HepG2 (cell line): ENCODE data around the gene FRMD4A. TPM values are rescaled to one million over a fixed set of nuclear protein-coding genes. Genes with fewer than 3 reads are reported as not detected.

ENCODE experiments used
- ATAC-seq: fragments of 200-7000 bp; cut with Tn5 transposase; 3 replicates; pipeline ENCODE4 v1.9.1; 2020; ENCODE audit warnings: mild to moderate bottlenecking, moderate library complexity
- BruUV-seq: library from RNA; stranded (reverse); fragments of 400-500 nt; replicated peaks from 2 replicates; lab custom pipeline; 2021; lab: Mats Ljungman, UMichigan
- CTCF ChIA-PET: fragments of 300-600 bp; formaldehyde crosslinking; extraction: SDS; loops from one replicate; lab custom pipeline; 2021; ENCODE audit warnings: low total read pairs, inconsistent platforms, low intra/inter-chr PET ratio; lab: Yijun Ruan, JAX
- POLR2A ChIA-PET: fragments of 350-600 bp; sonication (Branson Sonifier 250); formaldehyde crosslinking; loops from one replicate; lab custom pipeline; 2020; ENCODE audit warnings: antibody characterized with exemption, inconsistent platforms; lab: Yijun Ruan, JAX
- DNase-seq: peaks from one replicate; pipeline ENCODE4 v3.0.0-alpha.2; 2015; ENCODE audit warnings: low spot score
- FAIRE-seq: peaks from 3 replicates; lab custom pipeline; 2011; peaks lifted over from hg19 to GRCh38; lab: Jason Lieb, UNC
- H2AFZ ChIP-seq: one replicate; pipeline ENCODE4 v1.6.1; 2011; ENCODE audit warnings: low read length, inconsistent platforms
- H3K27ac ChIP-seq: fragments of 300-600 bp; 3 replicates; pipeline ENCODE4 v1.8.0; 2011; ENCODE audit warnings: mixed run types, mild to moderate bottlenecking, mixed read lengths, low read length, inconsistent platforms; ENCODE audit not compliant: insufficient read depth; ENCODE audit errors: extremely low read length
- H3K27me3 ChIP-seq, 2 experiments: fragments of 200-600 bp in 1 of 2; 2 replicates in 1 of 2; 3 replicates in 1 of 2; pipeline versions ENCODE4 v1.6.0 to v1.8.0; 2011; ENCODE audit warnings: low read length in 2 of 2, mild to moderate bottlenecking in 2 of 2, moderate library complexity in 2 of 2, inconsistent platforms in 1 of 2; ENCODE audit not compliant: insufficient read depth in 2 of 2, control insufficient read depth in 1 of 2
- H3K36me3 ChIP-seq, 2 experiments: fragments of 200-600 bp in 1 of 2; replicated peaks in 1 of 2; 2 replicates in 1 of 2; 3 replicates in 1 of 2; pipeline versions ENCODE4 v1.5.1 to v1.8.0; 2011; ENCODE audit warnings: low read length in 2 of 2, inconsistent platforms in 1 of 2; ENCODE audit not compliant: insufficient read depth in 2 of 2, control insufficient read depth in 1 of 2
- H3K4me1 ChIP-seq: 2 replicates; pipeline ENCODE4 v1.5.1; 2012; ENCODE audit warnings: low read length, inconsistent platforms; ENCODE audit not compliant: insufficient read depth
- H3K4me2 ChIP-seq: 2 replicates; pipeline ENCODE4 v1.6.0; 2011; ENCODE audit warnings: low read depth, low read length, inconsistent platforms
- H3K4me3 ChIP-seq, 3 experiments: fragments of 200-600 bp in 1 of 3; sonication (generic), shearing (Covaris generic) in 1 of 3; replicated peaks in 1 of 3; 2 replicates each; pipeline ENCODE4 v1.5.1; 2011 to 2016; ENCODE audit warnings: low read length in 3 of 3, inconsistent platforms in 2 of 3, low read depth in 2 of 3, mild to moderate bottlenecking in 2 of 3, control low read depth in 1 of 3, mixed read lengths in 1 of 3; ENCODE audit not compliant: insufficient read depth in 1 of 3
- H3K79me2 ChIP-seq: one replicate; pipeline ENCODE4 v1.6.1; 2011; ENCODE audit warnings: low read length, inconsistent platforms; ENCODE audit not compliant: insufficient read depth
- H3K9ac ChIP-seq: 2 replicates; pipeline ENCODE4 v1.6.0; 2011; ENCODE audit warnings: mild to moderate bottlenecking, low read depth, low read length, inconsistent platforms; ENCODE audit not compliant: insufficient read depth
- H3K9me3 ChIP-seq: 2 replicates; pipeline ENCODE4 v1.5.1; 2012; ENCODE audit warnings: mild to moderate bottlenecking, low read length
- H4K20me1 ChIP-seq: 2 replicates; pipeline ENCODE4 v1.6.0; 2011; ENCODE audit warnings: inconsistent platforms, mild to moderate bottlenecking, low read length, moderate library complexity; ENCODE audit not compliant: insufficient read depth
- GZF1 ChIP-seq: sonication (generic); formaldehyde crosslinking; IDR thresholded peaks from 2 replicates; pipeline ENCODE4 v1.5.1; 2020; ENCODE audit warnings: mild to moderate bottlenecking, missing genetic modification reagents
- HNRNPUL1 ChIP-seq: fragments of 200-400 bp; formaldehyde crosslinking; IDR thresholded peaks from 2 replicates; pipeline ENCODE4 v1.6.1; 2017; ENCODE audit warnings: low read depth, mild to moderate bottlenecking, low read length, moderate library complexity
- RNF219 ChIP-seq: sonication (generic); formaldehyde crosslinking; IDR thresholded peaks from 2 replicates; pipeline ENCODE4 v1.5.0; 2020; ENCODE audit warnings: mild to moderate bottlenecking, missing genetic modification reagents
- RORA ChIP-seq: sonication (generic); formaldehyde crosslinking; IDR thresholded peaks from 2 replicates; pipeline ENCODE4 v1.5.0; 2020; ENCODE audit warnings: mild to moderate bottlenecking, missing genetic modification reagents, moderate library complexity
- SNAPC5 ChIP-seq: sonication (generic); formaldehyde crosslinking; IDR thresholded peaks from 2 replicates; pipeline ENCODE4 v1.8.1; 2023; ENCODE audit warnings: mild to moderate bottlenecking, missing genetic modification reagents, borderline replicate concordance
- SP140L ChIP-seq: sonication (generic); formaldehyde crosslinking; IDR thresholded peaks from 2 replicates; pipeline ENCODE4 v1.4.0; 2020; ENCODE audit warnings: missing genetic modification reagents, borderline replicate concordance
- WIZ ChIP-seq: sonication (generic); formaldehyde crosslinking; IDR thresholded peaks from 2 replicates; pipeline ENCODE4 v1.5.1; 2020; ENCODE audit warnings: mild to moderate bottlenecking, missing genetic modification reagents
- ZFAT ChIP-seq: sonication (generic); formaldehyde crosslinking; conservative IDR thresholded peaks from 2 replicates; pipeline ENCODE4 v1.8.1; 2023; ENCODE audit warnings: missing genetic modification reagents, inconsistent platforms
- ZGPAT ChIP-seq: IDR thresholded peaks from 2 replicates; pipeline ENCODE4 v1.6.1; 2016; ENCODE audit warnings: mild to moderate bottlenecking
- ZNF260 ChIP-seq: sonication (generic); formaldehyde crosslinking; IDR thresholded peaks from 2 replicates; pipeline ENCODE4 v1.4.0; 2020; ENCODE audit warnings: missing genetic modification reagents, low read depth, mild to moderate bottlenecking, borderline replicate concordance
- ZNF672 ChIP-seq: sonication (generic); formaldehyde crosslinking; IDR thresholded peaks from 2 replicates; pipeline ENCODE4 v1.8.1; 2022; ENCODE audit warnings: missing genetic modification reagents
- ZSCAN21 ChIP-seq: sonication (generic); formaldehyde crosslinking; IDR thresholded peaks from 2 replicates; pipeline ENCODE4 v1.8.0; 2022; ENCODE audit warnings: mild to moderate bottlenecking, missing genetic modification reagents, moderate library complexity, borderline replicate concordance
- WGBS: methylation state at CpG from one replicate; pipeline ENCODE4 v1.1.6; 2017; ENCODE audit warnings: low lambda C conversion rate; 5-methylcytosine and 5-hydroxymethylcytosine counted together
- in situ Hi-C: cut with HindIII; loops from 2 replicates; pipeline ENCODE4 v1.10.0; 2017; ENCODE audit warnings: low pct_unique_long_range_greater_than_20kb; ENCODE audit not compliant: extremely low pct_ligation_motif_present
- intact Hi-C: fragments of 100-400 bp; cut with micrococcal nuclease; formaldehyde crosslinking; loops from one replicate; pipeline ENCODE4 v1.10.0; 2022; ENCODE audit not compliant: unreplicated experiment
- polyA plus RNA-seq, 8 experiments: library from polyadenylated mRNA; depleted of rRNA in 3 of 8; stranded (reverse) in 7 of 8; unstranded in 1 of 8; fragments of >200 nt; fragmentation: Illumina TruSeq in 4 of 8; extraction: Trizol in 4 of 8; gene quantifications; 2 replicates each; pipeline versions ENCODE4 v1.2.1 to v1.2.3, GENCODE V29; 2011 to 2016; ENCODE audit warnings: low read depth in 4 of 8, missing spikeins in 1 of 8, mixed read lengths in 1 of 8; ENCODE audit not compliant: insufficient read depth in 1 of 8
- total RNA-seq, 5 experiments: library from RNA; depleted of rRNA; stranded (reverse); fragments of >200 nt; fragmentation: Illumina TruSeq; extraction: Trizol; gene quantifications; 2 replicates each; pipeline ENCODE4 v1.2.3, GENCODE V29; 2016; ENCODE audit warnings: low read depth in 1 of 5

FRMD4A gene
- total and polyA plus RNA-seq, 2 of the 13 experiments (the other 11 are each of a cell fraction or from before 2014, with no cell fraction given): 0.09 to 0.26 TPM

- Histone ChIP-seq H3K4me3 (no peak overlapping the region), H3K79me2 (no peaks in the 10 kb centered on the region), H4K20me1 (no peaks in the 10 kb centered on the region), H3K27me3 (no peaks in the 10 kb centered on the region), H2AFZ (no peak overlapping the region), H3K4me2 (no peak overlapping the region), H3K9ac (no peak overlapping the region), H3K36me3 (no peaks in the 10 kb centered on the region), H3K9me3 (no peaks in the 10 kb centered on the region), H3K27ac (no peak overlapping the region), H3K4me1 (peaks cover 6% of the 10 kb centered on the region)
- ATAC-seq: no peak
- no peak for TF ChIP-seq RNF219 (CRISPR knock-in tag)
- no peak for TF ChIP-seq HNRNPUL1
- TF ChIP-seq WIZ (CRISPR knock-in tag): no peak
- ChIA-PET POLR2A (no interaction called here), CTCF (no interaction called here)
- in situ Hi-C loops: no loop called here
- FAIRE-seq: no peak
- BruUV-seq: no TSS peak
- intact Hi-C loops: no loop called here
- WGBS: 78% methylated on average over 9 of the region's 17 CpGs
- no peak for DNase-seq
Measured at GRCh38 chr10:13684252-13684791, 646.4 kb downstream of the FRMD4A start.

GRCh38 chr10:13683017-13683416, 647.7 kb downstream of the FRMD4A start:
- Histone ChIP-seq H3K9ac (no peak overlapping the region), H3K27me3 (no peaks in the 10 kb centered on the region), H3K4me2 (no peak overlapping the region), H3K79me2 (no peaks in the 10 kb centered on the region), H3K4me3 (no peak overlapping the region), H4K20me1 (no peaks in the 10 kb centered on the region), H3K4me1 (peaks cover 17% of the 10 kb centered on the region), H3K9me3 (no peaks in the 10 kb centered on the region), H3K36me3 (no peaks in the 10 kb centered on the region), H2AFZ (no peak overlapping the region), H3K27ac (no peak overlapping the region)
- DNase-seq (no peak), FAIRE-seq (no peak), ATAC-seq (no peak)
- 74% methylated on average over 10 of the region's 13 CpGs for WGBS
- BruUV-seq: no TSS peak
- in situ Hi-C loops: no loop called here
- intact Hi-C loops: no loop called here
- ChIA-PET POLR2A (no interaction called here), CTCF (no interaction called here)
- TF ChIP-seq ZSCAN21 (no peak), GZF1 (CRISPR knock-in tag) (no peak), ZNF260 (no peak), RORA (CRISPR knock-in tag) (no peak), ZNF672 (CRISPR knock-in tag) (no peak), SNAPC5 (CRISPR knock-in tag) (no peak), SP140L (CRISPR knock-in tag) (no peak), ZGPAT (CRISPR knock-in tag) (no peak), ZFAT (CRISPR knock-in tag) (no peak)
